ENCODE data around the gene UPB1.

GRCh38 chr22:24564376-24565058 is 69.4 kb downstream of the UPB1 start:
- no peak for TF ChIP-seq CTCF (IDR thresholded peaks at IDR 0.05)
- no peak for TF ChIP-seq POLR2AphosphoS5 (IDR thresholded peaks at IDR 0.05)

Data from prostate gland (tissue), 2 donors.